ENCODE results near the gene NGEF.
"Not testable (repeated sequence)": the region's sequence is repeated elsewhere in the genome, so short reads cannot be mapped to it uniquely, and the experiment has no call there.

NGEF gene

GRCh38 chr2:232924433-232924832, 88.6 kb downstream of the NGEF start:
- Histone ChIP-seq H3K4me3 (ENCODE audit: low read length) (no peak overlapping the region), H3K27me3 (ENCODE audit: control insufficient read depth, insufficient read depth, low read length) (peaks cover 26% of the 10 kb centered on the region), H3K4me1 (ENCODE audit: control insufficient read depth, insufficient read depth, low read length) (no peaks in the 10 kb centered on the region), H3K9me3 (ENCODE audit: control insufficient read depth, low read length) (no peaks in the 10 kb centered on the region), H3K36me3 (ENCODE audit: control insufficient read depth, insufficient read depth, low read length) (no peaks in the 10 kb centered on the region), H3K9ac (ENCODE audit: low read length) (no peak overlapping the region)

GRCh38 chr2:232920760-232921159, 92.3 kb downstream of the NGEF start:
- Histone ChIP-seq H3K4me1 (ENCODE audit: control insufficient read depth, insufficient read depth, low read length) (no peaks in the 10 kb centered on the region), H3K9me3 (ENCODE audit: control insufficient read depth, low read length) (no peaks in the 10 kb centered on the region), H3K27me3 (ENCODE audit: control insufficient read depth, insufficient read depth, low read length) (peaks cover 9% of the 10 kb centered on the region), H3K4me3 (ENCODE audit: low read length) (no peak overlapping the region), H3K9ac (ENCODE audit: low read length) (no peak overlapping the region), H3K36me3 (ENCODE audit: control insufficient read depth, insufficient read depth, low read length) (no peaks in the 10 kb centered on the region)

DNA sequence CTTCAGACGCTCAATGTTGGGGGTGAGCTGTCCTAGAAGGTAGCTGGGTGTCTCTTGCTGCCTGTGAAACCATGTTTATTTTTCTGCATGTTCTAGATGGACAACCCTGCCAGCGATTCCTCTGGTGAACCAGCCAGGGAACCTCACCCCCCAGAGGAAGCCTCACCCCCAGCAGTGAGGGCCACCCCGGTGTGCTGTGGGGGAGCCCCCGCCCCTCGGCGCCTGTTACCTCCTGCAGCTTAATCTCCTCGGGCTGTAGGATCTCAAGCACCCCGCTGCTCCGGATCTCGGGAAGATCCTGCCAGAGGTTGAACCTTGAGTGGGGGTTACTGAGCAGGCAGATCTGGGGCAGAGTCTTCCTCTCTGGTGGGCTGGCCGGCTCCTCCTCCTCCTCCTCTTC, 93.0 kb downstream of the NGEF start:
- Histone ChIP-seq H3K4me3 (ENCODE audit: low read length) (no peak overlapping the region), H3K9ac (ENCODE audit: low read length) (no peak overlapping the region), H3K36me3 (ENCODE audit: control insufficient read depth, insufficient read depth, low read length) (no peaks in the 10 kb centered on the region), H3K4me1 (ENCODE audit: control insufficient read depth, insufficient read depth, low read length) (no peaks in the 10 kb centered on the region), H3K27me3 (ENCODE audit: control insufficient read depth, insufficient read depth, low read length) (peaks cover 5% of the 10 kb centered on the region), H3K9me3 (ENCODE audit: control insufficient read depth, low read length) (no peaks in the 10 kb centered on the region)

- H3K9ac ChIP-seq (ENCODE audit: low read length): no peak overlapping the region
- H3K4me1 ChIP-seq (ENCODE audit: control insufficient read depth, insufficient read depth, low read length): no peaks in the 10 kb centered on the region
- H3K27me3 ChIP-seq (ENCODE audit: control insufficient read depth, insufficient read depth, low read length): peaks cover 5% of the 10 kb centered on the region
- no peaks in the 10 kb centered on the region for H3K9me3 ChIP-seq (ENCODE audit: control insufficient read depth, low read length)
- H3K4me3 ChIP-seq (ENCODE audit: low read length): no peak overlapping the region
- H3K36me3 ChIP-seq (ENCODE audit: control insufficient read depth, insufficient read depth, low read length): no peaks in the 10 kb centered on the region
Measured at GRCh38 chr2:232919141-232919540, 93.9 kb downstream of the NGEF start.

DNA sequence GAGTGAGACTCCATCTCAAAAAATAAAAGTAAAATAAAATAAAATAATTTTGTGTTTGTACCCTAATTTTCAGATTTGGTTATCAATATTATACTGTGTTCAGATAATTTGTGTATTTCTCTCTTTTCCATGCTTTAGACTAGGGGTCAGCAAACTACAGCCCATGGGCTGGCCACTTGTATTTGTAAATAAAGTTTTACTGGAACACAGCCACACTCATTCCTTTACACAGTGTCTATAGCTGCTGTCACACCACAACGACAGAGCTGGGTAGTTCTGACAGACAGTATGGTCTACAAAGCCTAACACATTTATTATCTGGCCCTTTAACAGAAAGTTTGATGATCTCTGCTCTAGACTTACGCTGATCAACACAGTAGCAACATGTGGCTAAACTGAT, 99.2 kb downstream of the NGEF start:
- Histone ChIP-seq H3K36me3 (ENCODE audit: control insufficient read depth, insufficient read depth, low read length) (no peaks in the 10 kb centered on the region), H3K4me3 (ENCODE audit: low read length) (no peak overlapping the region), H3K9ac (ENCODE audit: low read length) (no peak overlapping the region), H3K4me1 (ENCODE audit: control insufficient read depth, insufficient read depth, low read length) (no peaks in the 10 kb centered on the region), H3K27me3 (ENCODE audit: control insufficient read depth, insufficient read depth, low read length) (peaks cover 5% of the 10 kb centered on the region), H3K9me3 (ENCODE audit: control insufficient read depth, low read length) (no peaks in the 10 kb centered on the region)

GRCh38 chr2:232911712-232912277, 101.3 kb downstream of the NGEF start:
- no peaks in the 10 kb centered on the region for H3K36me3 ChIP-seq (ENCODE audit: control insufficient read depth, insufficient read depth, low read length)
- H3K4me1 ChIP-seq (ENCODE audit: control insufficient read depth, insufficient read depth, low read length): no peaks in the 10 kb centered on the region
- H3K9ac ChIP-seq (ENCODE audit: low read length): no peak overlapping the region
- H3K27me3 ChIP-seq (ENCODE audit: control insufficient read depth, insufficient read depth, low read length): peaks cover 4% of the 10 kb centered on the region
- H3K9me3 ChIP-seq (ENCODE audit: control insufficient read depth, low read length): no peaks in the 10 kb centered on the region
- H3K4me3 ChIP-seq (ENCODE audit: low read length): no peak overlapping the region

- no peaks in the 10 kb centered on the region for H3K36me3 ChIP-seq (ENCODE audit: control insufficient read depth, insufficient read depth, low read length)
- H3K4me3 ChIP-seq (ENCODE audit: low read length): no peak overlapping the region
- H3K27me3 ChIP-seq (ENCODE audit: control insufficient read depth, insufficient read depth, low read length): no peaks in the 10 kb centered on the region
- H3K9ac ChIP-seq (ENCODE audit: low read length): no peak overlapping the region
- H3K4me1 ChIP-seq (ENCODE audit: control insufficient read depth, insufficient read depth, low read length): no peaks in the 10 kb centered on the region
- no peaks in the 10 kb centered on the region for H3K9me3 ChIP-seq (ENCODE audit: control insufficient read depth, low read length)
Measured at GRCh38 chr2:232910376-232910775, 102.7 kb downstream of the NGEF start.

GRCh38 chr2:232908695-232909094, 104.4 kb downstream of the NGEF start:
- H3K9me3 ChIP-seq (ENCODE audit: control insufficient read depth, low read length): no peaks in the 10 kb centered on the region
- no peaks in the 10 kb centered on the region for H3K4me1 ChIP-seq (ENCODE audit: control insufficient read depth, insufficient read depth, low read length)
- H3K36me3 ChIP-seq (ENCODE audit: control insufficient read depth, insufficient read depth, low read length): no peaks in the 10 kb centered on the region
- H3K9ac ChIP-seq (ENCODE audit: low read length): no peak overlapping the region
- no peak overlapping the region for H3K4me3 ChIP-seq (ENCODE audit: low read length)
- no peaks in the 10 kb centered on the region for H3K27me3 ChIP-seq (ENCODE audit: control insufficient read depth, insufficient read depth, low read length)

GRCh38 chr2:232907718-232908085, 105.4 kb downstream of the NGEF start:
- H3K9me3 ChIP-seq (ENCODE audit: control insufficient read depth, low read length); H3K36me3 ChIP-seq (ENCODE audit: control insufficient read depth, insufficient read depth, low read length); H3K9ac ChIP-seq (ENCODE audit: low read length); H3K4me1 ChIP-seq (ENCODE audit: control insufficient read depth, insufficient read depth, low read length); H3K27me3 ChIP-seq (ENCODE audit: control insufficient read depth, insufficient read depth, low read length); H3K4me3 ChIP-seq (ENCODE audit: low read length): not testable (repeated sequence)

GRCh38 chr2:232906867-232907717, 106.0 kb downstream of the NGEF start:
- H3K4me3 ChIP-seq (ENCODE audit: low read length); H3K9me3 ChIP-seq (ENCODE audit: control insufficient read depth, low read length); H3K4me1 ChIP-seq (ENCODE audit: control insufficient read depth, insufficient read depth, low read length); H3K9ac ChIP-seq (ENCODE audit: low read length); H3K27me3 ChIP-seq (ENCODE audit: control insufficient read depth, insufficient read depth, low read length); H3K36me3 ChIP-seq (ENCODE audit: control insufficient read depth, insufficient read depth, low read length): not testable (repeated sequence)

- H3K9me3 ChIP-seq (ENCODE audit: control insufficient read depth, low read length): no peaks in the 10 kb centered on the region
- no peaks in the 10 kb centered on the region for H3K4me1 ChIP-seq (ENCODE audit: control insufficient read depth, insufficient read depth, low read length)
- no peaks in the 10 kb centered on the region for H3K27me3 ChIP-seq (ENCODE audit: control insufficient read depth, insufficient read depth, low read length)
- H3K9ac ChIP-seq (ENCODE audit: low read length): no peak overlapping the region
- no peaks in the 10 kb centered on the region for H3K36me3 ChIP-seq (ENCODE audit: control insufficient read depth, insufficient read depth, low read length)
- no peak overlapping the region for H3K4me3 ChIP-seq (ENCODE audit: low read length)
Measured at GRCh38 chr2:232903989-232904388, 109.1 kb downstream of the NGEF start.

- no peaks in the 10 kb centered on the region for H3K9me3 ChIP-seq (ENCODE audit: control insufficient read depth, low read length)
- no peak overlapping the region for H3K4me3 ChIP-seq (ENCODE audit: low read length)
- no peaks in the 10 kb centered on the region for H3K36me3 ChIP-seq (ENCODE audit: control insufficient read depth, insufficient read depth, low read length)
- no peaks in the 10 kb centered on the region for H3K27me3 ChIP-seq (ENCODE audit: control insufficient read depth, insufficient read depth, low read length)
- no peaks in the 10 kb centered on the region for H3K4me1 ChIP-seq (ENCODE audit: control insufficient read depth, insufficient read depth, low read length)
- H3K9ac ChIP-seq (ENCODE audit: low read length): no peak overlapping the region
Measured at GRCh38 chr2:232901736-232902578, 111.1 kb downstream of the NGEF start.

Data from mucosa of stomach (tissue), 1 donor.